HG03565 (cell line): ENCODE results near the gene GOLGA2.
"Not testable (repeated sequence)": the region's sequence is repeated elsewhere in the genome, so short reads cannot be mapped to it uniquely, and the experiment has no call there.

Source experiments
- ATAC-seq: cut with Tn5 transposase; IDR thresholded peaks from one replicate; pipeline ENCODE4 v1.9.1; 2021; ENCODE audit warnings: mild to moderate bottlenecking, moderate library complexity; ENCODE audit not compliant: unreplicated experiment

Gene GOLGA2

DNA sequence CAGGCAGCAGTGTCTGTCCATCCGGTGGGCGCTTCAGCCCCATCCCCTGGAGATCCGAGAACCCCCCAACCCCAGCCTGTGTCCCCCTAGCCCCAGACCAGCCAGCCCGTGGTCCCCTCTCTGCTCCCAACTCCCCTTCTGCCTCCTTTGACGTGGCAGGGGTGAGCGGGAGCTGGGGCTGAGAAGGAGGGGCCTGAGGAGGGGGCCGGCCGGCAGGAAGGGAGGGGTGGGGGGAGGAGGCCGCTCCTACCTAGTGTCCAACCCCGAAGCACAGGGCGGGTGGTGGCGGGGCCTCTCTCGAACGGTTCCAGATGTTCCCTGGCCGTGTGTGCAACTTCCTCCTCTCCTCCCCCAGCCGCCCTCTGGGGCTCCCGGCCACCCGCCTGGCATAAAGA lies 31.0 kb downstream of the GOLGA2 start:
- no peak for ATAC-seq

GRCh38 chr9:128244091-128244836 lies 31.5 kb downstream of the GOLGA2 start:
- ATAC-seq = no peak

GRCh38 chr9:128243215-128244018 lies 32.4 kb downstream of the GOLGA2 start:
- ATAC-seq = no peak

- ATAC-seq = no peak
Measured at GRCh38 chr9:128242828-128243214, 33.0 kb downstream of the GOLGA2 start.

GRCh38 chr9:128242124-128242523 lies 33.7 kb downstream of the GOLGA2 start:
- ATAC-seq = no peak

DNA sequence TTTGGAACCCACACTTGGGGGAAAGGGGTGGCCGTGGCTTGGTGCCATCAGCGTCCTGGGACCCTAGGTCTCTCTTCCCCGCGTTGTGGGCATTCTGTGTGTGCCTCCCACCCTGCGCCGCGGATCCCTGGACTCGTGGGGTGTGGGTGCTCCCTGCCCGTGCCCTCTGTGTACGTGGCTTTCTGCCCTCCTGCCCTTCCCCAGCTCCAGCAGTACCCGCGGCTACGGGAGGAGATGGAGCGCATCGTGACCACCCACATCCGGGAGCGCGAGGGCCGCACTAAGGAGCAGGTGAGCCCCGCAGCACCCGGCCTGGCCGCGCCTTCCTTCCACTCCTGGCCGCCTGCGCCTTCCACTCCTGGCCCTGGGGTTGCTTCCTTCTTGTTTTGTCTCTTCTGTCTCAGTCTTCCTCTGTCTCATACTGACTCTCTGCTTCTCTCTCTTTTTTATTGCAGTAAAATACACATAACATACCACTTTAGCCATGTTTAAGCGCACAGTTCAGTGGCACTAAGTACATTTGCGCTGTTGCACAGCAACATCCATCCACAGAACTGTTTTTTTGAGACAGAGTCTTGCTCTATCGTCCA lies 41.9 kb downstream of the GOLGA2 start:
- no peak for ATAC-seq

- no peak for ATAC-seq
Measured at GRCh38 chr9:128232528-128233428, 43.0 kb downstream of the GOLGA2 start.

- ATAC-seq = no peak
Measured at GRCh38 chr9:128231638-128232527, 43.9 kb downstream of the GOLGA2 start.

GRCh38 chr9:128230897-128231296 lies 44.9 kb downstream of the GOLGA2 start:
- ATAC-seq = not testable (repeated sequence)

DNA sequence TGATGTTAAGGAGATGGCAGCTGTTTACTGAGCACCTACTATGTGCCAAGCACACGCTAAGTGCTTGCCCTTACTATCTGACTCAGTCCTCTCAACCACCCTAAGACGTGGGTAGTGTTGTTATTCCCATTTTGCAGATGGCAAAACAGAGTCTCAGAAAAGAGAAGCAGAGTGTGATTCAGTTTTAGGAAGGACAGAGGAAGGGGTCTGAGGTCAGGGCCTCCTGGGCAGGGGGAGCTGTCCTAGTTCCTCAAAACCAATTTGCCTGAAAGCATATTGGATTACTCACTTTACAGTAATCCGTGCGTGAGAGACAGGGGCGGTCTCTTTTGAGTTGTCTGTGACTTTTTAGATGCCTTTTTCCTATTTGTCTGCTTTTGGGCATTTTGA lies 49.4 kb downstream of the GOLGA2 start:
- ATAC-seq = no peak

DNA sequence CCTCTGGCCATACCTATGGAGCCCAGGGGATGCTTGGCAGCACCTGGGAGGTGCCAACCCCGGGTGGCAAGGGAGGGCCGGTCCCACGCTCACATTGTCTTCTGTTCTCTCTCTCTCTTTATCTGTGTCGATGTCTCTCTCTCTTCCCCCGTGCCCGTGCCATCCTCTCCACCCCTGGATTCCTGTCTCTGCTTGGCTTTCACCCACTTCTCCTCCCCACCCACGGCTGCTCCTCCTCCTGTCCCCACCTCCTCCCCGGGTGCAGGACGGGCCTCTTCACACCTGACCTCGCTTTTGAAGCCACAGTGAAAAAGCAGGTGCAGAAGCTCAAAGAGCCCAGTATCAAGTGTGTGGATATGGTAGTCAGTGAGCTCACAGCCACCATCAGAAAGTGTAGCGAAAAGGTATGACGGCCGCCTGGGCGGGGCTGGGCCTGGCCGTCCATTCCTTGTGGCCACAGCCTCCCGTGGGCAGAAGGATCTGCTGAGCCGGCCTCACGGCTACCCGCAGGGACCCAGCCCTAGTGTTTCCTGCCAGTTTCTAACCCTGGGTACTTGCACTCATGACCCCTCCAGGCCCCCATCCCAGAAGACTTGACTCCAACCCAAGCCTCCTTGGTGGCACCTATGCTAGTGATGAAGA lies 49.9 kb downstream of the GOLGA2 start:
- no peak for ATAC-seq

DNA sequence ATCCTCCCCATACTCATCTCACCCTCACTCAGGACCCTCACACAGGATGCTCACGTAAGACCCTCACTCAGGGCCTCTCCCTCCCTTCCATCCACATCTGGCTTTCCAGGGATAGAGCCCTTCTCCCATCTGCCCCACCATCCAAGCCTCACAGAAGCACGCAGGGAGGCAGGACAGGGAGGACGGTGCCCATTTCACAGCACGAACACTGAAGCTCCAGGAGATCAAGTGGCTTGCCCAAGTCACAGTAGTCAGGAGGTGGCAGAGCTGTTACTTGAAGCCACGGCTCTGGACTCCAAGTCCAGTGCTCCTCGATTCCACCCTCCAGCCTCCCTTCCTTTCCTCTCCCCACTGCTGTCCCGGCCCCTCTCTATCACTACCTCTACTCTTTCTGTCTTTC lies 50.9 kb downstream of the GOLGA2 start:
- ATAC-seq = no peak

DNA sequence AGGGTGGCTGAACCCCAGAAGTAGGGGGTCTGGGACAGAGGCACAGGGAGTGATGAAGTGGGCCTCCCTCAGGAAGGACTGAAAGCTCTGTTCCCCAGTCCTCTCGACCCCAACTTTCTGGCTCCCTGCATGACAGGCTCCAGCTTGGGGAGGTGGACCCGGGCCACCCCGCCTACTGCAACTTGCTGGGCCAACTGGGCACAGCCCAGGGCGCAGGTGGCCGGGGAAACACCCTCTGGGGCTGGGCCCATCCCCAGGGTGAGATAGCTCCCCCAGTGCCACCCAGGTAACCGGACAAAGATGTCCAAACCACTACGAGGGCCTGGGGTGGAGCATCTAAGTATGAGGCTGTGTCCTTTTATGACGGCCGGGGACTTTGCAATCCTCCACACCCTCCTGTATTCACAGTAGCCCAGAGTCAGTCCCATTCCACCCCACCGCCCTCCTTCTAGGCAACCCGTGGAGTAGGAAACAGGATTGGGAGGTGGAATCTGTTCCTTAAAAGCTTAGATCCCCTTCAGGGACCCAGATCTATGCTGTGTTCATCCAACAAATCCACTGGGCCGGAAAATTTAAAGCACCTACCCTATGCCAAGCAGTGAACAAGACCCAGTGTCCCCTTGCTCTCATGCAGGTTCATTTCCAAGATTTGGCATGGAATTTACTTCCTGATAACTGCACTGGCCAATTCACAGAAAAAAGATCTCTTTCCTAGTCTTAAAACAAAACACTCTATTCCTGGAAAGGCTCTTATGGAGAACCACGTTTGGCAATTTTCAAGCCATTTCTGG lies 52.7 kb downstream of the GOLGA2 start:
- ATAC-seq = no peak

- no peak for ATAC-seq
Measured at GRCh38 chr9:128222026-128222425, 53.8 kb downstream of the GOLGA2 start.

DNA sequence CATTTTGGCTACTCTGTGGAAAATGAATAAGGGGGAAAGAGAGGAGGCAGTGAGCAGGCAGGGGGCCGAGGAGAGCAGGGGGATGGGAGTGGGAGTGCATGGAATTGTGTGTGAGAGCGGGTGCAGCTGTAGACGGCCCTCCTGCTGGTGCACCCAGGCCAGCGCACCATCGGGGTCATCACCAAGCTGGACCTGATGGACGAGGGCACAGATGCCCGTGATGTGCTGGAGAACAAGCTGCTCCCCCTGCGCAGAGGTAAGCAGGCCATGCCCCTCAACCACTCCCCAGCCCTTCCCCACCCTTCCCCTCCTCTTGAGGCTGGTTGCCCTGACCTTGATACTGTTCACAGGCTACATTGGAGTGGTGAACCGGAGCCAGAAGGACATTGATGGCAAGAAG lies 56.0 kb downstream of the GOLGA2 start:
- ATAC-seq = no peak

DNA sequence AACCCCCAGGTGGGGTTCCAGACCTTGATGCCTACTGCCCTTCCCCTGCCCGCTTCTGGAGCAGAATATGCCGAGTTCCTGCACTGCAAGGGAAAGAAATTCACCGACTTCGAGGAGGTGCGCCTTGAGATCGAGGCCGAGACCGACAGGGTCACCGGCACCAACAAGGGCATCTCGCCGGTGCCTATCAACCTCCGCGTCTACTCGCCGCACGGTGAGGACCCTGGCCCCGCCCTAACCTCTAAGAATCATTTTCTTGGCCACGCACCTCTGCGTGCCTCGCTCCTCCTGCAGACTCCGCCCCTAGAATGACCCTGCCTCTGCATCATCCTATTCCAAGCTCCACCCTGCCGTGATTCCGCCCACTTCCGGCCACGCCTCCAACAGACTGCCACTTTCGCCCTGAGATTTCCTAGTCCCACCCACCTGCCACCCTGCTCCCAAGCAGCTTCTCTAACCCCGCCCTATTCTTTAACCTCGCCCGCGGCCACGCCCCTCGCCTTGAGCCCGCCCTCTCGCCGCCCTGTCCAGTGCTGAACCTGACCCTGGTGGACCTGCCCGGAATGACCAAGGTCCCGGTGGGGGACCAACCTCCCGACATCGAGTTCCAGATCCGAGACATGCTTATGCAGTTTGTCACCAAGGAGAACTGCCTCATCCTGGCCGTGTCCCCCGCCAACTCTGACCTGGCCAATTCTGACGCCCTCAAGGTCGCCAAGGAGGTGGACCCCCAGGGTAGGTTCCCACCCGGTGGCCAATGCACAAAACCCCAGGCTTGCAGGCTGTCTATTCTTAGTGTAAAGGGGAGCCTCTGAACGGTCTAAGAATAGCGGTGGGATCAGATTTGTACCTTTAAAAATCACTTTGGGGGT lies 57.1 kb downstream of the GOLGA2 start:
- peak; percentile 65 for ATAC-seq

DNA sequence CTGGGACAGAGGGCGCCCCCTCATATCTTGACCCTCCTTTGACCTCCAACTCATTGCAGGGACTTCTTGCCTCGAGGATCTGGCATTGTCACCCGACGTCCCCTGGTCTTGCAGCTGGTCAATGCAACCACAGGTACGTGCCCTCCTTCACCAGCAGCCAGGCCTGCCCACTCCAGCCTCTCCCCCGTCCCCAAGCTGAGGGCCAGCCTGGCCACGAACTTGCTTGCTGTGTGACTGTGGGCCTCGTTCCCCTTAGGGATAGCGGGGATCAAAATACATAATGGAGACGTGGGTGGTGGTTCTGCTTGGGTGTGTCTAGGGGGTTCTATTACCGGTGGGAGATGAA lies 57.7 kb downstream of the GOLGA2 start:
- ATAC-seq = no peak
